Muscle of arm (tissue), 12 donors: ENCODE measurements around the gene CNKSR2. TPM values are rescaled to one million over a fixed set of nuclear protein-coding genes. Genes with fewer than 3 reads are reported as not detected.

Experiments
- DNase-seq: peaks from one replicate; pipeline ENCODE4 v3.0.0-alpha.2; 2013
- polyA plus RNA-seq, 12 donors: library from polyadenylated mRNA; unstranded; fragments of 120-200 nt; gene quantifications; one replicate each; pipeline ENCODE4 v1.2.1, GENCODE V29; 2013; ENCODE audit not compliant: insufficient read length in 12 of 12

CNKSR2 gene
- polyA plus RNA-seq, 12 donors = 2.1 to 4.5 (median 3.2) TPM; not detected in 2

DNA sequence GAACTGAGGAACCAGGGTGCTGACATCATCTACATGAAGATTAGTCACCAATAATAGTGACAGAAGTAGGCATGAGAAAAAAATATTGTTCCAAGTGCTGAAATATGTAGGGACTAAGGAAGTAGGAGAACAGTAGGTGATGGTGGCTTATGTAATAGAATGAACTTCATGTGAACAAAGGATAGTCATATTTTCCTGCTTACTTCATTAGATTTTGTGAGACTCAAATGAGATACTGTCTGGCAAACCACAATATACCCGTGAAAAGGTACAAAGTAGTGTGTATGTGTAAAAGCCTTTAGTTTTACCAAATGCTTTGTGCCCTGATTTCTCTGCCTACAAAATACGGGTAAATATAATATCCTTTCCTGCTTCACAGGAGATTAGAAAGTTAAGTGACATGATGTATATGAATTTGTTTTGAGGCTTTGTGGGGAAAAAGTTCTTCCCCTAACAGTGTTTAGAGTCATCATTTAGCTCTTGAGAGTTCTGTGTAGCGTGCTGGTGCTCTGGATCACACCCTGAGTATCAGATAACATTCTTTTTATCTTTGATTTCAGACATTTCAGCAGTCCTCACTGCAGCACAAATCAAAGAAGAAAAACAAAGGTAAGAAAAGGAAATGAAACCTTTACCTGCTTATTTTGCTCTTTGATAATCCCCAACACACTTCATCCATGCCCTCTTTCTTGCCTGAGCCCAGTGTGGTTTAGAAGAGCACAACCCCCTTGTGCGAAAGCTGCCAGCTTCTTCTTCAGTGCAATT lies 216.0 kb downstream of the CNKSR2 start:
- no peak for DNase-seq

DNA sequence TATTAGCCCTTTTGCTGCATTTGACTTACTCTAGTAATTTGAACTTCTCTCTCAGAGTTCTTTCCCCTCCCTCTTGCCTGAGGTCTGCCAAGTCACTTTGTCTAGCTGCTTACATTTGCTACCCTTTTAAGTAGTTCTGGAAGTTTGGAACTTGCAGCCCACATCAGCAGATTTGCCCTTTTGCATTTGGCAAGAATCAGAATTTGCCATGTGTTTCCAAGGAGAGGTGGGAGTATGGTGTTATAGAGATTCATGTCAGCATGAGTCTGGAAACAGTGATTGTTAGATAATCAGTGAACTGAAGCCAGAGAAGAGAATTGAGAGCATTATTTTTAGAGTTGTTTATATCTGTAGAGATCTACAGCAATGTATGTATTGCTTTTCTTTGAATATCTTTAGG lies 231.8 kb downstream of the CNKSR2 start:
- DNase-seq = peak; percentile 4

DNA sequence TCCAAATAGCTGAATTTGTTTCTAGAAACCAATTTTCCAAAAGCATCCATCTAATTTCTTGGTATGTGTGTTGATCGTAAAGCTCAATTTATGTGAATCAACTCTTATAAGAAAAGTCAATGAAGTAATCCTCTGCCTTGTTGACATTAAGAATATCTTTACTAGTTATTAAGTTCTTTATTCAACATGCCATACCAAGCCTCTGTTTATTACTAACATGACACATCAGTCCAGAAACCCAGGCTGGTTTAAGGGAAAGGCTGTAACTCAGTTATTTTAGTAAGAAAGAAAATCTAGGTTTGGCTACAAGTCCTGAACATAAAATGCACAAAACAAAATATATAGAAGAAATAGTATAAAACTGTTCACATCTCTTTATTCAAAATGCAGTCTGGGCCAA lies 235.9 kb downstream of the CNKSR2 start:
- DNase-seq = no peak

DNA sequence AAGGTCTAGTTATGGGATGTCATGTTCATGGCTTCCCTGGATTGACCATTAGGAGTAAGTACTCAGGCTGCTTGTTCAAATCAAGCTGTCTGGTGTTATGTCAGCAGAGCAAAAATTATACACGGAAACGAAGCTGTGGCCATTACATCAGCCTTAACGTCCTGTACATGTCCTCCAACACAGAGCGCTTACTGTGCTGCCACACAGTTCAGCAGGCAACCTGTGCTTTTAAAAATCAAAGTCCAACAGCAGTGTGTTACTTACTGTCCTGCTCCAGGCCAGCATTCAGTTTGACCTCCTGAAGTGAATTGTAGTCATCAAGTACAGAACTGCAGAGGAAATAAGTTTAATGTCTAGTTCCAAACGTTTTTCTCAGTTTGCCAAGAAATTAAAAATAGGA lies 237.9 kb downstream of the CNKSR2 start:
- DNase-seq = no peak

DNA sequence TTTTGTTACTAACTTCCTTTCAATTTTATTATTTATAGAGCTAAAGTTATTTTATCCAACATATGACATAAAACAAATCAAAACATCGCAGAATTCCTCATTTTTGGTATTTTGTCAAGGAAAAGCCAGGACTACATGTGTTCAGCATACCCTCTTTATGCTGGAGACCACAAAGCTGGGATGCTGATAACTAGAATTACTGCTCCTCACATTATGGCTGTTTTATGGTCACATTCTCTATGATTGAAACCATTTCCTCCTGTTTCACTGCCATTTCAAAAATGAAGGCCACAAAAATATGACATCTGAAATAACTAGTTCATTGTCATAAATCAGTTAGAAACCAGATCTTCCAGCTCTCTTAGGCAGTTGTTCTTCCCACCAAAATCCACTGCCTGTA lies 242.2 kb downstream of the CNKSR2 start:
- DNase-seq = no peak

DNA sequence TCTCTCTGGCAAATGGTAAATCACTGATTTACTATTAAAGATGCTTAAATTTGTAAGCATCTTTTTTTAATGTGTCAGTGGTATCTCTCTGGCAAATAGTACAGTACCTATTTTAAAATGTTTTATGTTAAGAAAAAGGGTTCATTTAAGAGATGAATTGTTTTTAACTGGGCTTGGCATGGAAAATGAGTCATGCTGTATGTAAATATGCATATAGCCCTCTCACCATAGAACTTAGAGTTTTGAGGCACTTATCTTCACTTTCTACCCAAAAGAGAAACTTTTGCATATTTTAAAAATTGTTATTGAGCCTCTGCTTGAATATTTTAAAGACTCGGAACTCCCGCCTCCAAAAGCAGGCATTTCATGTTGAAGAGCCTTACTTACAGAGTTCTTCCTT lies 246.0 kb downstream of the CNKSR2 start:
- no peak for DNase-seq

DNA sequence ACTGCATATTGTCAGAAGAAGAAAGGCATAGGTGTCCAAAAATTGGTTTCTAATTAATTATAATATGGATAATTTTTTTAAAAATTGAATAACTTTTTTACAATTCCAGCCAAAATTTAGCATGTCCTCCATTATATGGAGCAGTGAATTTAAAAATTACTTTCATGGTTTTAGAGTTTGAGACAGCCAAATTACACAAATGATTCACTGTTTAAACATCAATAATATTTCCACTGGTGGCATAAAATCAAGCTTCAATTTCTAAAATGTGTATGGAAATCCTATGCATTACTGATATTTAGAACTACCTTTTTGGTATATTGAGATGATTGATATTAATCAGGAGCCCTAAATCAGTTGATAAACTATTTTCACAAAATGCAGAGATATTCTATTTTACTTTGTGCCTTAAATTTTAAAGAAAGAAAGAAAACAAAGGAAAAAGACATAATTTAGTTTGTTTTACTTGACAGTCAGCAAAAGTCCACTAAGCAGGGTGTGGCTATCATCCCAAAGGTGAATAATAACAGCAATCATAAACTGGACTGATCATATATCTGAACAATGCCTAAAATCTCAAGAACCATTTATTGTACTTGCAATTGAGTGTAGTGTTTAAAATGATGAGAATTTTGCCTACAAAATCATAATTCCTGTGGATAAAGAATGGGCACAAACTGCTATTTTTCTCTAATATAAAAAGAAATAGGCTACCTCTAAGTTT lies 249.7 kb downstream of the CNKSR2 start:
- no peak for DNase-seq

DNA sequence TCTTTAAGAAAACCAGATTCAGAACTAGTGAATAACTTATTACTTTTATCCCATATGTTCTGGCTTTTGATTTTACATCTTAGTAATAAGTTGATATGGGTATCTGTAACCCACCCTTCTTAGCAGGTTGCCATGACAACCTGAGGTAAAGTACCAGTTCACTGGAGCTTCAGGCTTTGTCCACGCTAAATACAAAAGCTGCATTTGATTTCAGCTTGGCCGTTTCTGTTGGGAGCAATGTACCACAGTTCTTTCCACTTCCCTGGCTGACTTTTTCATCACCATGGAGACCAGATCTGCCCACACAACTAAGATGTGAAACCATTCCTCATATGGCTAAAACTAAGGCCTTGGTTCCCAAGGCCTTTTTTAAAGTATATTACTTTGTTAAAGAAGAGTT lies 257.8 kb downstream of the CNKSR2 start:
- peak; percentile 22 for DNase-seq

DNA sequence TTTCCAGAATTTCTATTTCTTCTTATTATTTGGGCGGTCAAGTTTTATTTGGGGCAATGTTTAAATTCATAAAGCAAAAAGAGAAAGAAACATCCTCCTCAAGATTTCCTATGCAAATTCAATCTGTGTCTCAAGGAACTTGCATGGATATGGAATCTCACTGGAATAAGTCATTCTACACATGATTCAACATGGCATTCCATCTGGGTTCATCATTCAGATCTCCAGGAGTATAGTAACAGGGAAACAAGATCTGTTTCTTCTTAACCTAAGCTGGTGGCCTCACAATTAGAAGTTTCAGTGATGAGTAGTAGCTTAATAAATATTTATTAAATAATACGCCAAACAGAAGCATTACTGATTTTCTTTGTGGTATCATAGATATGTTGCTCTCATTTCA lies 264.1 kb downstream of the CNKSR2 start:
- DNase-seq = no peak

DNA sequence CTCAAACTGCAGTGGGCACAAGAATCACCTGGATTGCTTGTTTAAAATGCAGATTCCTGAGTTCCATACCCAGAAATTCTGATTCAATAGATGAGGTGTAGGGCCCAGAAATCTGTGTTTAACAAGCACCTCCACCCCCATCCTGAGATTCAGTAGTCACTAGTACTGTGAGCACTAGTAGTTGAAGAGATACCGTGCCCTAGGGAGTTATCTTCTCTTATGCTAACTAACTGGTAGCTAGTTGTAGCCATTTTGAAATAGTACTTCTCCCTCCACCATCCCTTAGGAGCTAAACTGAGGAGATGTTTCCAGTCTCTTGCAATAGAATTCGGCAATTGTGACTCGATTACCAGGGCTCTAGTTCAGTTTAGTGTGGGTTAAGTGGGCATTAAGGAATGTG lies 265.6 kb downstream of the CNKSR2 start:
- DNase-seq = no peak

DNA sequence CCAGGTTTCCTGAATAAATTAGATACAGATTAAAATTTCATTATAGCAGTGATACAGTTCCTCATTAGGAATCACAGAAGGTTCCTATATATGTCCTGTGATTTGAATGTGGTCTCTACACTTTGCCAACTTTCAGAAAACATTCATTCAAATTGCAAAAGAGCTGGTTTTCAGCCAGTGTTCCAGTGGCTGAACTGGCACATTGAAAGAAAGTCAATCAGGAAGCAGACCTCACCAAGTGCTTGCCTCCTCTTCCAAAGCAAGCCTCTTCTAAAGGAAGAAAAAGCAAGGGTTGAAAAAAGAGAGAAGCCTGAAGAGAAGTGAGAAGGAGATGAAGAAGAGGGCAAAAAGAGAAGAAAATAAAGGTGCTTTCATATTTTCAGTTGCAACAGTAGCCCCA lies 271.2 kb downstream of the CNKSR2 start:
- no peak for DNase-seq

DNA sequence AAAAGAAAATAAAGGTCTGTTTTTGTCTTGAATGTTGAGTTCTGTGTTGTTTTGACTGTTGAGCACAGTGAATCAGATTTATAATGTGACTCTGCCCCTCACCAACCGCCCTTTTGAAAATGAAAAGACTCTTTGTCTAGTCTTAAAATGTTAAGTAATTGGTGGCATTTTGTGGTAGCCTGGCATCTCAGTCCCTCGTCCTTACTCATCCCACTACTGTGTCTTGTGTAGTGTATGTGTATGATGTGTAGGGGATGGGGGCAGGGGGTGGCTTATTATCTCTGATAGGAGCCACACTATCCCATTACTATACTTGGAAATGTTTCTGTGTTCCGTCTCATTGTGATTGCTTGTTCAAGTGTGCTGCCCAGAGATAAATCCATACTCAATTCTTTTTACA lies 271.7 kb downstream of the CNKSR2 start:
- DNase-seq = no peak

DNA sequence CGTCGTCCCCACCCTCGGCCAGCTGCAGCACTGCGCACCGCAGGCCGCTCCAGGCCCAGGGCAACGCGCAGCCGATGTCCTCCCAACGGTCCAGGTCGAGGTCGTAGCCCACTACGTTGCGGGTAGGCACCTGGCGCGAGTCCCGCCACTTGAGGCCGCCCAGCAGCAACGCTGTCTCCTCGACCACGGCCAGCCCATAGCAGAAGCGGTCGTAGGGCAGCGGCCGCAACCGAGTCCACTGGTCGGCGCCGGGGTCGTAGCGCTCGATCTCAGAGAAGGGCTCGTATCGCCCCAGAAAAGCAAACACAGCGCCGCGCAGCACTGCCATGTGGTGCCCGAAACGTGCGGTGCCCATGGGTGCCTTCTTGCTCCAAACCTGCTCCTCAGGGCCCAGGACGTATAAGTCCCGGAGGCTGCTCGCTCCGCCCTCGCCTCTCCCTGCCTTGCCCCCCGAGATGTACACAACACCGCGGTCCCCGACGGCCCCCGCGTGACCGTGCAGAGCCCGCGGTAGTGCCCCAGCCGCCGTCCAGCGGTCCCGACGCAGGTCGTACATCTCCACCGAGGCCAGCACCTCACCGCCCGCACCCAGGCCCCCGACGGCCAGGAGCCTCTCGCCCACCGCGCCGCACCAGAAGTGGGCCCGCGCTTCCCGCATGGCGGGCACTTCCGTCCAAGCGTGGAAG lies 281.8 kb downstream of the CNKSR2 start:
- DNase-seq = no peak

DNA sequence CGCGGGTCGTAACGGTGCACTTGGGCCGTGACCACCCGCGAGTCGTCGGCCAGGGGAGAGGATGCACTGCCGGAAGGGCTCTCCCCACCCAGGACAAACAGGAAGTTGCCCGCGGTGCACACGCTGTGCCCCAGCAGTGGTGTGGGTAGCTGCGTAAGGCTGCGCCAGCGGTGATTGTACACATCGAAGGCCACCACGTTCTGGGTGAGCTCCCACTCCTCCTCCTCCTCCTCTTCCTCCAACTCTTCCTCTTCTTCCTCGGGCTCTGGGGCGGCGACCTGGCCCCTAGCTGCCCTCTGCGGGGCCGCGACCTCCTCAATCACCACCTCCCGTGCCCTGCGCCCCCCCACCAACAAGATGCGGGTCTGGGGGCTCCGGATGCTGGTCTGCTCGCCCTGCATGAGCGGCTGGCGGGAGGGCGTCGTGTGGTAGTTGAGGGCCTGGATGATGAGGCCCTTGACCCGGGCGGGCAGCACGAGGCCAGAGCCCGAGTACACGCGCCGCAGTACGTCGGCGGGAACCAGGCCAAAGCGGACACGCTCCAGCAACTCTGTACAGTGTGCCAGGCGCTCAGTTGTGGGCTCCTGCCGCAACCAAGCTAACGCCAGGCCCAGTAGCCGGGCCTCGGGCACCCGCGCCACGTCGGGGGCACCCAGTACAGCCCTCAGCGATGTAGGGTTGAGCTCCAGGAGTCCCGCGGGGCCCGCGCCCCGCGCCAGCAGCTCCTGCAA lies 282.5 kb downstream of the CNKSR2 start:
- DNase-seq = no peak

DNA sequence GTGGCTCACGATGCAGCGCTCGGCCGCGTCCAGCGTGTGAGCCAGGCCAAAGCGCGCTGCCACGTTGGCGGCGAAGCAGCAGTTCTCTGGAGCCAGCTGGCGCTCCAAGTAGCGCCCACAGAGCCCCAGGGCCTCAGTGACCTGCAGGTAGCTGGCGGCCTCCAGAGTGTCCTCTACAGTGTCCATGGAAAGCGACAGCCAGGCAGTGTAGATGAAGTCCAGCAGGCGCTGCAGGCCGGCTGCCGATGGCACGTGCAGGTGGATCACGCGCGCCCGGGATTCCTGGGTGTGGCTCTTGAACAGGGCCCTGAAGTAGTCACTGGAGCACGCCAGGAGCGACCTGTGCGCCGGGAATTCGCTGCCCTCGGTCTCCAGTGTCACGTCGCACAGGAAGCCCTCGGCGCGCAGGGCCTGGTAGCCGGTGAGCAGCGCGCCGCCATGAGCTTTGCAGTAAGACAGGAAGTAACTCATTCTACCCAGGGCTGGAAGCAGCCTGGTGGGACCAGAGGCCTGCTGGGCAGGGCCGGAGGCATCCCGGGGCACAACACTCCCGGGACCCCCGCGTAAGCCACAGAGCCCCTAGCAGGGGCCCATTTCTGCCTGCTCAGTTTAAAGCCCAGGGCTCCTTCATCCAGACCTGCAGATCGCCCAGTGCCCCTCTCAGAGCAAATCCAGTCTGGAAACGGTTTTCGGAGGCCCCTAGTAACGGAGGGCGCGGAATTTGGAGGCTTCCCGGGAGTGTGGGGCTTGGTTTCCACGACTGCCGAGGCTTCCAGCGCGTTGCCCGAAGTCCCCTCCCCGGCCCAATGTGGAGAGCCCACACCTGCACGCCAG lies 283.3 kb downstream of the CNKSR2 start:
- DNase-seq = no peak

DNA sequence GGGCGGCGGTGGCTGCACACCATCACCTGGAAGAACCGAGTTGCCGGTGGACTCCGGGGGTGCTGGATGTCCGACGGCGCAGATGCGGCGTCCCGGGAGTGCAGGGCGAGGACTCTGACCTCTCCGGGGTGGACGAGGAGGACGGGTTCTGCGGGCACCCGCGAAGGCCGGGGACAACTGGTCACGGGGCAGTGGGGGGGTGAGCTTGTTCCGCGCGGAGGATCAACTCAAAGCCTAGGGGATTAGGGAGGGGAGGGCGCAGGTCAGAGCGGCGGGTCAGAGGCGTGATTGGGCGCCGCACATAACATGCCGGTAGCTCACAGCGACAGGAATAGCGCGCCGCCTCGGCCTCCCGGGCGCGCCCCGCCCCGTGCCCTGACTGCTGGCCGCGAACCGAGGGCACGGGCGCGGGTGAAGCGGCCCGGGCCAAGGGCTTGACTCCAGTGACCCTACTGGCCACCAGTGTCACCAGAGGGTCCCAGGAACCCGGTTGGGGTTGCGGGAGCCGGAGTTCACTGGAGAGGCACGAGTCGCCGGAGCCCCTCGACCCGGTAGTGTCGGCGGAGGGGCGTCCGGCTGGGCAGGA lies 284.0 kb downstream of the CNKSR2 start, which contains the start of gene KLHL34:
Gene KLHL34, minus strand, starts transcription at position 179 of the 586 bp plus-strand sequence. CDS start 542 bp downstream, outside the sequence.
- DNase-seq = no peak

DNA sequence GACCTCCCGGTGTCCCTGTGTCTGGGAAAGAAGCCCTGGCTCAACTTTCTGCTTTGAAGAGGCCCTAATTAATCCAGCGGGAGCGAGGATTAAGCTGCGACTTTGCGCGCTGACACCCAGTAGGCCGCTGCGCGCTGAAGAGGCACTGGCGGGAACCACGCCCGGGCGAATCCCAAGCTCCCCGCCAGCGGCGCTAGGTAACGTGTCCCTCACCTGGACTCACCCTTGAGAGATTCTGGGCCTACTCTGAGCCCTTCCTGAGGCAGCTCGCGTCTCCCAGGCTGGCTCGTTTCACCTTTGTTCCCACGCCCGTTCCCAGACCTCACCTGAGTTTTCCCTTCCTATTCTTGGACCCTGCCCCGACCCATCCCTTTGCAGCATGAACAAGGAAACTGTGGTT lies 284.5 kb downstream of the CNKSR2 start:
- DNase-seq = no peak

DNA sequence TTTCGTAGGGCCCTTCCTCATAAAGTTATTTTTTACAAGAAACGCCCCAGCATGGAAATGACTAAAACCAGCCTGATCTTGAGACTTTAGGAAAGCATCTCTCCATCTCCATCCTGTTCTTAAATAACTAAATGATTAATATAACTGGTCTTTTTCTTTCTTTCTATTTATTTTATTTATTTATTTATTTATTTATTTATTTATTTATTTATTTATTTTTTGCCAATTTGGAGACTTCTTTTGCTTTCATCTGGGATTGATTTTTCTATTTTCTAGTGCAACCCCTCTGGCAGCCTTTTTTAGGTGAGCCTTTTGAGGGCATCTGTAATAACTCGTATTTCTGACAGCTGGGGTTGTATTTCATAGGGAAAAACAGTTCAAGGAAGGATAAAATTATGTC lies 285.1 kb downstream of the CNKSR2 start:
- DNase-seq = no peak

DNA sequence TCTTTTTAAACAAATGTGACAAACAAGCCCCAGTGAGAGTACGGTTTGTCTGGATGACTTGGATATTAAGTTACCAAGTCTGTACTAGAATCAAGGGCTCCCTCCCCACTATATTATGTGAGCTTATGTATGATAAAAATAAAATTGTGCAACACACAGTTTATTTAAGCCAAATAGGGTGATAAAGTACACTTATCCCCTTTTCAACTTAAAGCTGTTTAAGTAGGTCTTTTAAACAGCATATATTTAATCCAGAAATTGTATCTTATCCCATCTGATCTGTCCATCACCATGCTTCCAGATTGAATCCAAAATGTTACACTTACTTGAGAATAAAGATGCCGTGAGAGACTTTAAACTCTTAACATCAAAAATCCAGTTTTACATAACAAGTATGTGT lies 285.9 kb downstream of the CNKSR2 start:
- DNase-seq = no peak

DNA sequence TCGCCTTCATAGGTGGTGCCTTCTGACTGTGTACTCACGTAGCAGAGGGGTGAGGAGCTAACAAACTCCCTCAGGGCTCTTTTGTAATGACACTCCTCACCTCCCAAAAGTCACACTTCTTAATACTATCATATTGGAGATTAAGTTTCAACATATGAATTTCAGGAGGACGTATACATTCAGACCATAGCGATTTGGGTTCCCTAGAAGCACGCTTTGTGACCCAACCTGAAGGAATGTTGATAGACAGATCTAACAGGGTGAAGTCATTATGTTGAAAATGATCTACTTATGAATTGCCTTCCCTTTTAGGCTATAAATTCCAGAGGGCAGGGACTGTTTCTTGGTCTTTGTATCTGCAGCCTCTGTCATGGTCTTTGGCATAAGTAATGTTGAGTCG lies 287.1 kb downstream of the CNKSR2 start:
- DNase-seq = no peak

DNA sequence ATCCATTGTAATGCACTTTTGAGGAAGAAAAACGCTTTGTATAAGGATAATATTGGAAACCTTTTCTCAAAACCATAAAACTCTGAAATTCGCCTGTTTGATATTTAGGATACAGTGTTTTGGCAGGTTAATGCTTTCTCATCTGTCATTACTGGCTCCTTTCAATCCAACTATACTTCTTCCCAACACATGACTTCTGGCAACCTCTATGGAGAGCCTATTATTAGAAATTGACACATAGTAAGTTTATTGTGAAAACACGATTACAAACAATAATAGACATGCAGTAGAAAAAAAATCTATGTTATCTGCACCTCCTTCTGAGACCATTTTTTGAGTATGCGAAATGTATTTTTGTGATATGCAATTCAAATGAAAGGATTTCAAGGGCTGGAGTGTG lies 288.5 kb downstream of the CNKSR2 start:
- no peak for DNase-seq
